ENCODE results near the gene PRKAG1.
"Not testable (repeated sequence)": the region's sequence is repeated elsewhere in the genome, so short reads cannot be mapped to it uniquely, and the experiment has no call there.

The PRKAG1 gene

DNA sequence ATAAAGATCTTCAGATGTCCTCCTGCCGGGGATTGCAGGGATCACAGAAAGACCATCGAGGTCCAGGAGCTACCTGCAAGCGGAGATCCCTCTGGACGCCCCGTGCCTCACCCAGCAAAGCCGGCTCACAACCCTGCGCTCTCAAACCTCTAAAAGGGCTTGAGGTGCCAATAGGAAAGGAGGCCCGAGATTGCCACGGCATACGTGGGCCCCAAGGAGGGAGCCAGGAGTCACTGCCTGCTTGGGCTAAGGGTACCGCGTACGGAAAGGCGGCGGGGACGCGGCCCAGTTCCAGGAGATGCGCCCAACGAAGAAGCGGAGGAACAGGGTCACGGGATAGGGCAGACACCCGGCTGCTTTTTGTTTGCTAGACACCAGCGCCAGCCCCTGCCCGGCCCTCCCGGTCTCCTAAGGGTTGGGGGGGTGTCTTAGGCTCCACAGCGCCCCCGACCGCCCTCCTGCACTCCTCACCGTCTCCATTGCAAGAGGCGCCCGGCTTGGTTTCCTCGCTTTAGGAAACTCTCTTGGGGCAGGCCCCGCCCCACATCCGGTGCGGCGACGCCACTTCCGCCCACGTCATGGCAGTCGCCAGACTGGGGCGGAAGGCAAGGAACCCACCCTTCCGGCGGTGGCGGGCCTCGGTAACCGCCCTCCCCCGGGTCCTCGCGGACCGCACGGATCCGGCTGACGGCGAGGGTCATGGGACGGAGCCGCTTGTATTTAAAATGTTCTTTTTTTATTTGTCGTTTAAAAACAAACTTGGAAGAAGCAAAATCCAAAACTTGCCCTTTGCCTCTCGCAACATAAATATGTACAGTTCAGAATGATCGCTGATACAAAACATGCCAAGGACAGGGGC, at the start of gene PRKAG1:
TSS of gene PRKAG1 (minus strand) at position 516 of the 859 bp plus-strand sequence. CDS start at position 480, 36 bp downstream.
- peak; percentile 90 to 91 for DNase-seq

DNA sequence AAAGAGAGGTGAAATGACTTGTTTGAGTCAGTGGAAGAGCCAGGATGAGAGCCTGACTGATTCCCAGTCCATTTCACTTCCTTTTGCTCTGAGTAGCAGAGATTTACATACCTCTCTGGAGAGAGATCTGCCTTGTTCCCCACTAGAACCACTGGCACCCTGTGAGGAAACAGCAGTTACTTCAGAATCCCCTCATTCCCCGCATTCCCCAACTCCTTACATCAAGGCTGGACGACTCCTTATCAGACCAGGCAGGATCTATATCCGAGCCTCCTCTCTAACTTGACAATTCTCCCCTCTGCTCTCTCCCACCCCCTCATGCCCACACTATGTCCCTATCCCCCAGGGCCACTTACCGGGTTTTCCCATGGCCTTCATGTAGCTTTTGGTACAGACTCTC, 47.5 kb upstream of the PRKAG1 start:
- DNase-seq, result no peak

DNA sequence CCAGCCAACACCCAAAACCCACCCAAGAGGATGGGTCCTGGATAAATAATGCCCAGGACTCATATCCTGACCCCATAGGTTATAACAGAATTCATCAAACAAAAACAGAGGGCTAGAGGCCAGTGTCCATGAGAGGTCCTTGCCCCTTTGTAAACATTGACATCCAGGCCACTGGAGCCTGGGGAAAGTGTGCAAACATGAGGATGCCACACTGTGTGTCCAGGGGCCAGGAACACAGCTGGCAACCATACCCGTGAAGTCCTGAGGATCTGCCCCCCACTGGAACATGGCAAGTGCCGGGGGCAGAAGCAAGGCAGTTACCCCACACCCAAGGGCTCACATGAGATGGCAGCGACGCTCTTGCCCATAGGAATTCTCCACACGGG, 46.2 kb upstream of the PRKAG1 start:
- DNase-seq, result no peak

DNA sequence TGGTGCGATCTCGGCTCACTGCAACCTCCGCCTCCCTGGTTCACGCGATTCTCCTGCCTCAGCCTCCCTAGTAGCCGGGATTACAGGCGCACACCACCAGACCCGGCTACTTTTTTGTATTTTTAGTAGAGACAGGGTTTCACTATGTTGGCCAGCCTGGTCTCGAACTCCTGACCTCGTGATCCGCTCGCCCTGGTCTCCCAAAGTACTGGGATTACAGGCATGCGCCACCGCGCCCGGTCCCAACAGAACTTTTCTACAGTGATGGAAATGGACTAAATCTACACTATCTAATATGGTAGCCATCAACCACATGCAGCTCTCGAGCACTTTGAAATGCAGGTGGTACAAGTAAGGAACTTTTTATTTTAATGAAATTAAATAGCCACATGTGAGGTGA, 43.3 kb upstream of the PRKAG1 start:
- not testable (repeated sequence) for DNase-seq

DNA sequence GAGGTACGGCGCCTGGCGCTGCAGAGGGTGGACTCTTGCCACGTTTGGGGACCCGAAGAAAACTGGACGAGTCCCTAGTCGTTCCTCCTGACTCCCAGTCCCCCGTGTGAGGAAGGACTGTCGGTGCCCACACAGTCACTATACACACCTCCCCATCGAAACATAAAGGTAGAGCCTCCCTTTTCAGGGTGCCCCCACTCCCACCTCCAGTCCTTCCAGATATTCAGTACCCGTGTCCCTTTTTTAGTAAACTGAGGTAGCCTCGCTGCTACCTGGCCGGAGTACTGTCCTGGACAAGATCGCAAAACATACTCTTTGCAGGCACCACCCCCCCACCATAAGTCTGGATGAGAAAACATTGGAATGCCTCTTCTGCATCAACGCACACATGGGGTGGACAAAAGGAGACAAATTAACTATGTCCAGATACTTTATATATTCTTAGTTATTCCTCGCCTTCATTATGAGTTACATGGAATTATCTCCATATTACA, 42.6 kb upstream of the PRKAG1 start:
- DNase-seq, result no peak

DNA sequence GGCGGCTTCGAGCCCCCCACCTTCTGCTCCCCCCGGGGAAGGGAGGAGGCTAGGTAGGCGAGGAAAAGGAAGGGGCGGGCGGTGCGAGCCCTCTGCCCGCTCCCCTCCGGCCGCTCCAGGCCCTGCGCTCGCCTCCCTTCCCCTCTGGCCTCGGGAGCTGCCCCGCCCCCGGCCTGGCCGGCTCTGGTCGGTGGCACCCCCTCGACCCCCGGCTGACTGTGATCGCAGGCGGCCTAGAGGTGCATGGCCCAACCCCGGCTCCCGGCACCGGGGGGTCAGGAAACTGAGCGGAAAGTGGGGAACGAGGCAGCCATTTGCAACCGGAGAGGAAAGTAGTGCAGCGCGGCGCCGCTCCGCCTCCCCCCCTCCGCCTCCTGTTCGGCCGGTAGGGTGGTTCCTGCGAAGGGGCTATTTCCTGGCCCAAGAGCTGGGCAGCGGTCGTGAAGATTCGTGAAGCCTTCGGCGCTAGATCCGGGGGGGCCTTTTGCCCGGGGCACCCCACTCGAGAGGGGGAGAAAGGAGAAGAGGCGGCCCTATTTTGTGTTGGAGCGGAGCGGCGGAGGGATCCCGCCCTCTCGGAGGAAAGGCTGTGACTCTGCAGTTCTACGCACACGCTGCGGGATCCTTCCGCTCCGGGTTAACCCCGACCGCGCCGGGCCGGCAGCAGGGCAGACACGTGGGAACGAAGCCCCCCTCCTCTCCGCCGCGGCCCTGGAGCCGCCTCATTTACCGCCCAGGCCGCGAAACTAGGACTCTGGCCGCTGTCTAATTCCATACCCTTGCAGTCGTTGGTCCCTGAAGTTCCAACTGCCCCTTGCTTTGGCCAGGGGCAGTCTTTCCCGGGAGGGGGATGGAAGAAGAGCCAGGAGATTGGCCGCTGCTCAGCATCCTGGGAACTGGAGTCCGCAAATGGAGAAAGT, 41.9 kb upstream of the PRKAG1 start, which contains the start of gene KMT2D:
TSS of gene KMT2D (minus strand) at position 558 of the 920 bp plus-strand sequence. CDS start 5,470 bp downstream, outside the sequence.
- peak; percentile 82 to 86 for DNase-seq

DNA sequence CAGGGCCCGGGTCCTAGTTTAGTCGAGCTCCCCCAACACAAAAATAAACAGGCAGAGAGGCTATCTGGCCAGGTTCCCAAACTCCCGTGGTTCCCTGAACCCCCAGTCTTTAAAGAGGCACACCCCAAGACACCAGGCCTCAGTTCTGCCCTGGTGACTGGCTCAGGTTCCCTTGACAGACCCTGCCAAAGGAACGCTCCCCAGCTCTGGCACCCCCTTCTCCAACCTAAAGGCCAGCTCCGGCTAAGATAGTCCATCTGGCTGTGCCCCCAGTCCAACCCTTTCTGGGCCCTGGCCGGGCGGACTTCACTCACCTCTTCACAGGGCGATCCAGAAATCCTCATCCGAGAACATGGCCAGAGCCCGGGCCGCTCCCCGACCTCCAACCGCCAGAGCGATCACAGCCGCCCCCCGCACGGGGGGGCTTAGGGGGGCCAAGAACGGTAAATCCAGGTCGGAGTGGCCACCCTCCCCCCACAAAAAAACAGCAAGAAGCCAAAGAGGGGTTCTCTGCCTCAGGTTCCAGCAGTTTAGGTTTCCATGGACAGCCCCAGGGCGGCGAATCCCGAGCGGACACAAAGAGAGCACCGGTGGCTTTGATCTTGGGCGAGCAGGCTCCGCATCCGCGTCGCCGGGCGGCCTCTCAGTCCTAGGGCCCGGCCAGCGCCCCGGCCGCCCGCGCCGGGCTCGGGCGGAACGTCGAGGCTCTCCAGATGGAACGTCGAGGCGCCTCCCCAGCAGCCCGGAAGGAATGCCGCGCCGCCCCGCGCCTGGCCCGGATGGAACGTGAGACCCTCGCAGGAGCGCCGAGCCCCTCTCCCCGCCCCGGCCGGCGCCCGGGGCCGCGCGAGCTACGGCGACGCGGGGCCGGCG, 41.0 kb upstream of the PRKAG1 start:
- DNase-seq, result peak in 1 of 2 donors; percentile 13

DNA sequence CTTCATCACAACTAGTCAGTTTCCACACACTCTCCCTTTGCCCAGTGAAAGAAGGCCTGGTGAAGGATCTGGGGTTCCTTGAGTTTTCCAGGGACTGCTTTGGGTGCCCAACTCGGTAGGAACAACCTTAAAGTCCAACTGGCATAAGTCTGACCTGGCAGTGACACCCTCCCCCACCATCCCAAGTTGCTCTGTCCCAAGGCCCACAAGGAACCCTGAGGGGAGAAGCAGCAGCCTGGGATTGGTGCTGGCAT, 40.4 kb upstream of the PRKAG1 start:
- DNase-seq, result no peak

DNA sequence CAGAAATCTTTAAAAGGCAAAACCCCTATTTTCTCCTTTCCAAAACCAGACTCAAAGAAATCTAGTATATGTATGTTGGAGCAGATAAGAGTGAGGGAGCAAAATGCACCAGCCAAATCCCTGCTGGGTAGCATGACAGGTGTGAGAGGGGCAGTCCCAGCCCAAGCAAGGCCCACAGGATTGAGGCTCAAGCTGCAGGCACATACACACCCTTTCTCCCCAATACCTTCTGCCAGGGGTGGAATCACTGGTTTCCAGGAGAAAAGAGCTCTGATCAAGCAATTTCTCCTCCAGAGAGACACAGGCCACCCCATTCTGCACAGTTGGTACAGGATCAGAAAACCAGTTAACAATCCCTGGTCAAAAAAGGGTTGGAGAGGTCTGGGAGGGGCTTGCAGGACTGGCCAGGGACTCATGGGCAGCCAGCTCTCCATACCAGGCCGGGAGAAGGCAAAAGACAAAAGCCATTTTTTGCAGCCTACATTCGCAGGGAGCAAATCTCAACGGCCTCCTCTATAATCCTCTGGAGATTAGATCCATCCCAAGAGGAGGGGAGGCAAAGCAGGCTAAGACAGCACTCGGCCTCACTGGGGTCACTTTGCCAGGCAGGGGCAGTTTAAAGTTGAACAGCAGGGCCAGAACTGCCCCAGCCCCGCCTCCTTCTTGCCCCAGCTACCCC, 39.9 kb upstream of the PRKAG1 start:
- DNase-seq, result no peak

DNA sequence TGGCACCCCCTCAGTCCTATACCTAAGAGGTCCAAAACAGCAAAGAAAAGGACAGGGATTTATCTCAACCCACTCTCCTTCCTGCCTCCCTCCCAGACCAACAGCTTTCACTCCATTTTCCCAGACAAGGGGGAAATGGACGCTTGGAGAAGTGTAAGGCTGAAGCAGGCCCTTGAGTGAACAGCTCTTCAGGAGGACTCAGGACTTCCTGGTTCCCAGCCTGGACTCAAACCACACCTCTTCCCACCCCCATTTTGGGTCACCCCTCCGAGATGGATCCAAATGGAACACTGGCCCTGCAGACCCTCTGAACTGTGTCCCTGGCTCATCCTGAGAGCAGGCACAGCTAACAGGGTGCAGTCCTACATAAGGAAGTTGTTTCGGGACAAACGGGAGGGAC, 39.3 kb upstream of the PRKAG1 start:
- DNase-seq, result no peak

DNA sequence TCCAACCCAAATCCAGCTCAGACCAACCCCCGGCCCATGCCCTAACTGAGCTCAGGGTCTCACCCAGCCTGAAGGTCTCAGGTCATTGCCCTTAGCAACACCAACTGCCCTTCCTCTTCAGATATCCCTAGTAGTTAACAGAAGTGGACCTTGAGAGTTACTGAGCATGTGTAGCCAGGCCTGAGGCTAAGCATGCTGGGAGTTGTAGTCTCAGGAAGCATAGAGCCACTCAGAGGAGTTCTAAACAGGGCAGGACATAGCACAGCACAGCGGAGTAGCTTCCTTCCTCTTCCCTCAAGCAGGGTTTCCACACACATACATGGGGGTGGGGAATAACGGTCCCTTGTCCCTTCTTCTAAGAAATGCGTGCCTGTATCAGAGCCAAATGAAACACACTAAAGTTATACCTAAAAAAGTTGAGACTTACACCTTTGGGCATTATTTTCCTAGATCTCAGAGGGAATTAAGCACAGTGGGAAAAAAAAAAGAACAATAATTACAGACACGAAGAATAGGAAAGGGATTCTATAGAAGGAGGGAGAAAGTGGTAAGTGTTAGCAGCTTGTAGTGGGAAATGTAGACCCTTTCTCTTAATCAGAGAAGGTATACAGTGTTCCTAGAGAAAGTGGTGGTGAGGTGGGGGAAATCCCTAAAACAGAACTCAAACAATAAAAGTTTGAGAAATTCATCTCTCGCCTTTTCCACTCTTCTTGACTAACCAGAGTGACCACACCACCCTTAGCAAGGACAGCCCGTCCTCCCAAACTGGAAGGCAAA, 37.6 kb upstream of the PRKAG1 start:
- peak in 1 of 2 donors; percentile 30 for DNase-seq

DNA sequence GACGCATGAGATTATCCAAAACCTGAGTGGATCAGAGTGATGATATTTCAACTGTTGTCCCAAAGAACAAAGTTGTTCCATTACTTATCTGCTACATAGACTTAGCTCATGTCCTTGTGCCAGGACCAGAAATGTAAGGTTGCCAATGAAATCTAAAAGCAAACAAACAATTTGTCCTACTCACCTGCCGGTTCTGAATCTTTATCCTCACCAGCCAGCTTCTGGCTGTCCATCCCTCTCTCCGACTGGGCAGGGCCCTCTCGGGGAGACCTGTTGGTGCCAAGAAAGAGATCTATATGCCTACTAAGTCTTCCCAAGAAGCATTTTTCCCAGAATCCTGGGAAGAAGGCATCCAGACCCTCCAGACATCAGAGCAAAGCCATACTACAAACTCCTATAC, 36.5 kb upstream of the PRKAG1 start:
- DNase-seq, result no peak

DNA sequence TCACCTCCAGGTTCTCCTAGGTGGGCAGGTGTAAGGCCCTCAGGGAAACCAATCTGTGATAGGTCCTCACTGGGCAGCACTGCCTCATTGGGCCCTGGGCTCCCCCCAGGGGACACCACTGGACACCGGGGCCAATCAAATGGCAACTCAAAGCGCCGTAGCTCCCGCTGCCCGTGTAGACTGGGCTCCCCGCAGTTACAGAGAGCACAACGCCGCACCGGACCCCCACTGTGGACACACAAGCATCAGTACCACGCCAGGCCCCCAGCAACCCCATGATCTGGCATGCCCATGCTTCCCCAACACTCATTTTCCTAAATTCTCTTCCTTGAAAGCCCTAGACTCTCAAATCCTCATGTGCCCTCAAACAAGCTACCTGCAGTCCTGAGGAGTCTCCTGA, 35.9 kb upstream of the PRKAG1 start:
- DNase-seq, result no peak

DNA sequence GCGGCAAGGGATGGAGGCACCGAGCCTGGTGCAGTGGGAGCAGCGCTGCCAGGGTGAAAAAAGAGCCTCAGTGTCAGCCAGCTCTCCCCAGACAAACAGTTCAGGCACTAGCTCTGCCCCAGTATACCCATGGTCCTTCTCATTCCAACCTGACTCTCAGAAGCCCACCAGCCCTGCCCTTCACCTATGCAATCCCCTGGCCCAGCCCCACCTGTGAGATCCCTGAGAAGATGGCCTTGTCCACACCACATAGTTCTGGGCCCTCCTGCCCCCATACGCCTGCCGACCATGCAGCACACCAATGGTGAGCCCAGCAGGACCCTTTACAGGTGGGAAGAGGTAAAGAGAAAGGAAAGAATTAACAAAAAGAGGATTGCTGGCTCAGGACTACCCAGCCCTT, 35.5 kb upstream of the PRKAG1 start:
- DNase-seq, result no peak

DNA sequence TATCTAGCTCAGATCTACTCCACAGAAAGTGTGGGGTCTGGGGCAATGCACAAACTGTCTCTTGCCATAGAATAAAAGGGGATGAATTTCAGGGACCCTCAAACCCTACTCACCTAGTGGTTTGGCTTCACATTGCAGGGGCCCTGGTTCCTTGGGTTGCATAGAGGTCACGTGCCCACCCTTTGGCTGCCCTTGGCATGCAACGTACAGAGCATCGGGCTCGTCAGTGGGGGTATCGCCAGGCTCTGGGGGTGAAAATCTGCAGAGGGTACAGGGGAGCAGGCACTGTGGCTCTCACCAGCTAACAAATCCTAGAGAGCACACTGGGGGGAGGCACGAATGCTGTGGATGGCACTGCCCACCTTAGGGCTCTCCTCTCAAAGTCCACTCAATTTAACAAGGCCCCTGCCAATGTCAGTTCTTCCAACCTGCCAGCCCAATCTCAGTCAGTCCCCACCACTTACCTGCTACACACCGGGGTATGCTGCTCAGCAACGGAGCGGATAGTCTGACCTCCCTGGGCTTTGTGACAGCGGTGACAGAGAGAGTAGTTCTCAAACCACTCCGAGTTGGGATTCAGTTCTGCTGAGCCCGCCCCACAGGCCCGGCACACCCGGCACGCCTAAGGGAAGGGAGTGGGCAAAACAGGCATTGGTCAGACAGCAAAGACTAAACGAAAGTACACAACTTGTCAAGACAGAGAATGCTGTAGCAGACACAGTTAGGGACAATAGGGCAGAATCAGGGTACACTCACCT, 34.1 kb upstream of the PRKAG1 start:
- no peak for DNase-seq

DNA sequence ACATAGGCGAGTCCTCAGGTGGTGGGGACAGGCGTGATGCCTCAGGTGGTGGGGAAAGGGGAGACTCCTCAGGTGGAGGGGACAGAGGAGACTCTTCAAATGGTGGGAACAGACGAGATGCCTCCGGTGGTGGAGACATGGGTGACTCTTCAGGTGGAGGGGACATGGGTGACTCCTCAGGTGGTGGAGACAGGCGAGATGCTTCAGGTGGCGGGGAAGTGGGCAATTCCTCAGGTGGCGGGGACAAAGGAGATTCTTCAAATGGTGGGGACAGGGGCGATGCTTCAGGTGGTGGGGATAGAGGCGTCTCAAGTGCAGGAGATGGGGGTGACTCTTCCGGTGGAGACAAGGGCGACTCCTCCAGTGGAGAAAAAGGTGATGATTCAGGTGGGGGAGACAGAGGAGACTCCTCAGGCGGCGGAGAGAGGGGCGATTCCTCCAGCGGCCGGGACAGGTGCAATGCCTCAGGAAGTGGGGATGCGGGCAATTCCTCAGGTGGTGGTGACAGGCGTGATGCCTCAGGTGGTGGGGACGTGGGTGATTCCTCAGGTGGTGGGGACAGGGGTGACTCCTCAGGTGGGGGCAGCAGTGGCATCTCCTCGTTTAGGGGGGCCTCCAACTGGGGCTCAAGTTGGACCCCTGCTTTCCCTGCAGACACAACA, 33.3 kb upstream of the PRKAG1 start:
- no peak for DNase-seq

DNA sequence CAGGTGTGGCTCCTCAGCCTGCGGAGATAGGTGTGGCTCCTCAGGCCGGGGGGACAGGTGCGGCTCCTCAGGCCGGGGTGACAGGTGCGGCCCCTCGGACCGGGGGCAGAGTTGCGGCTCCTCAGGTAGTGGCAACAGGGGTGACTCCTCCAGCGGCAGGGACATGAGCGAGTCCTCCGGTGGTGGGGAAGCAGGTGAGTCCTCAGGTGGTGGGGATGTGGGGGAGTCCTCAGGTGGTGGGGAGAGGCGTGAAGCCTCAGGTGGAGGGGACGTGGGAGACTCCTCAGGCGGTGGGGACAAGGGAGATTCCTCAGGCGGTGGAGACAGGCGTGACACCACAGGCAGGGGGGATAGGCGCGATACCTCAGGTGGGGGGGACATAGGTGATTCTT, 32.8 kb upstream of the PRKAG1 start:
- DNase-seq, result no peak

DNA sequence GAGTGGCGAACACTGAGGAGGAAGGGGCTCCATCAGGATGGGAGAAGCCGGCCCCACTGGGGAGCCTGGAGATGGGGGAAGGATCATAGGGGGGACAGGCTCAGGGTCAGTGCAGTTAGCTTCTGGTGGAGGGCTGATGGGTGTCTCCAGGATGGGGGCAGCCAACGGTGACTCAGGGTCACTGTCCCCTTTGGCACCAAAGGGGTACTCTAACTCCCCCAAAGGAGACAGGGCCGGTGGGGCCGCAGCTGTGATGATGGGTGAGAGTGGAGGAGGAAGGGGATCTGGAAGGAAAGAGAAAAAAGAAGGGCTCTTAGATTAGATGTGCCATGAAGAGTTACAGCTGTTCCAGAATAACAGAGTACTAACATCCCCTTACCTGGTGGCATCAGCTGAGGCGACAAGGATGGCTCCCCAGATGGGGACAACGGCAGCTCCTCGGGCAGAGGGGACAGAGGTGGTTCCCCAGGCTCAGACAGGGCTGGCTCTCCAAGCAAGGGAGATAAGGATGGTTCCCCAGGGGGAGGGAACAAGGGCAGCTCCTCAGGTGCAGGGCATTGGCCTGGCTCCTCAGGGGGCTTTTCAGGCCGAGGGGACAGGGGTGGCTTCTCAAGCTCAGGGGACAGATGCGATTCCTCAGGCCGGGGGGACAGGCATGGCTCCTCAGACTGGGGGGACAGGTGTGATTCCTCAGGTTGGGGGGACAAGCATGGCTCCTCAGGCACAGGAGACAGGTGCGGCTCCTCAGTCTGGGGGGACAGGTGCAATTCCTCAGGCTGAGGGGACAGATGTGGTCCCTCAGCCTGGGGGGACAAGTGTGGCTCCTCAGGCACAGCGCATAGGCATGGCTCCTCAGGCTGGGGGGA, 32.2 kb upstream of the PRKAG1 start:
- no peak for DNase-seq

Measured in stimulated activated CD4-positive, alpha-beta T cell treated with anti-CD3 and anti-CD28 coated beads, Interleukin-2, amount 100 ng/mL, for 48 hours (primary cell).